Sigmoid colon (tissue), 4 donors: Measurements from ENCODE around the gene ORAI3.

ENCODE experiments used
- POLR2A ChIP-seq, 2 donors: fragments of 450-650 bp; IDR thresholded peaks; one replicate each; pipeline ENCODE4 v1.6.1; 2016; ENCODE audit warnings: antibody characterized with exemption in 2 of 2, mild to moderate bottlenecking in 2 of 2, moderate library complexity in 2 of 2
- POLR2AphosphoS5 ChIP-seq, 4 donors: sonication (generic); formaldehyde crosslinking; IDR thresholded peaks; one replicate each; pipeline ENCODE4 v1.6.1; 2017; ENCODE audit warnings: antibody characterized with exemption in 4 of 4
- TF ChIP-seq, protein P1 (sequence below), 4 experiments: fragments of 450-650 bp in 3 of 4; fragments of 200-600 bp in 1 of 4; IDR thresholded peaks; one replicate each; pipeline ENCODE4 v1.5.1; 2016 to 2019; ENCODE audit warnings: antibody characterized with exemption in 4 of 4, mild to moderate bottlenecking in 3 of 4, moderate library complexity in 2 of 4

DNA sequence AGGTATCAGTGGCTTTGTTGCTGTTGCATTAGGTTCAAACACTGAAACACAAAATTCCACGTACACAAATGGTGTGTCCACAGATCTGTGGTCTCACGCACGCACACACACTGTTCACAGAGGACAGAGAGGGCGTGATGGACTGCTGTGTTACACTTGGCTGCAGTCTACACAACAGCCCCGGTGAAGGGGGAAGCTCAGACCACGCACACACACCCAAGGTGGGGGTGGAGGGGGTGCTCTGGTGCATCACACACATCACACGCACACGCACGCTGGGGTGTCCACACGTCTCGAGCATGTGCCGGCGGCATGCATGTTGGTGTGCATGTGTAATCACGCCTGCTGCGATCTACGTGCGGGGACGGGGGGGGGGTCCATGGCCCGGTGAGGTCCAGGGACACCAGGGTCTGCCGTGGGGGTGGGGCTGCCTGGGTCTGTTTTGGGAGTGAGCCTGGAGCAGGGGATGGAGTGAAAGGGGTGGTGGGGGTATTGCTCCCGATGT lies 43.5 kb downstream of the ORAI3 start:
- TF ChIP-seq, protein P1, sequence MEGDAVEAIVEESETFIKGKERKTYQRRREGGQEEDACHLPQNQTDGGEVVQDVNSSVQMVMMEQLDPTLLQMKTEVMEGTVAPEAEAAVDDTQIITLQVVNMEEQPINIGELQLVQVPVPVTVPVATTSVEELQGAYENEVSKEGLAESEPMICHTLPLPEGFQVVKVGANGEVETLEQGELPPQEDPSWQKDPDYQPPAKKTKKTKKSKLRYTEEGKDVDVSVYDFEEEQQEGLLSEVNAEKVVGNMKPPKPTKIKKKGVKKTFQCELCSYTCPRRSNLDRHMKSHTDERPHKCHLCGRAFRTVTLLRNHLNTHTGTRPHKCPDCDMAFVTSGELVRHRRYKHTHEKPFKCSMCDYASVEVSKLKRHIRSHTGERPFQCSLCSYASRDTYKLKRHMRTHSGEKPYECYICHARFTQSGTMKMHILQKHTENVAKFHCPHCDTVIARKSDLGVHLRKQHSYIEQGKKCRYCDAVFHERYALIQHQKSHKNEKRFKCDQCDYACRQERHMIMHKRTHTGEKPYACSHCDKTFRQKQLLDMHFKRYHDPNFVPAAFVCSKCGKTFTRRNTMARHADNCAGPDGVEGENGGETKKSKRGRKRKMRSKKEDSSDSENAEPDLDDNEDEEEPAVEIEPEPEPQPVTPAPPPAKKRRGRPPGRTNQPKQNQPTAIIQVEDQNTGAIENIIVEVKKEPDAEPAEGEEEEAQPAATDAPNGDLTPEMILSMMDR (IDR thresholded peaks at IDR 0.05): no peak
- TF ChIP-seq POLR2A (IDR thresholded peaks at IDR 0.05): no peak
- no peak for TF ChIP-seq POLR2AphosphoS5 (IDR thresholded peaks at IDR 0.05)
